Activated naive CD4-positive, alpha-beta T cell treated with anti-CD3 and anti-CD28 coated beads, Interleukin-2, amount 10 ng/mL, durations not matched to agents 7 days and 5 days (primary cell): Measurements from ENCODE around the gene GABPB1.

Source experiments
- CTCF ChIA-PET: fragments of 350-600 bp; sonication (Branson Sonifier 250); formaldehyde crosslinking; loops from one replicate; lab custom pipeline; 2021; ENCODE audit warnings: antibody characterized with exemption; lab: Charles Lee
- DNase-seq: peaks from one replicate; pipeline ENCODE4 v3.0.0-alpha.2; 2020
- H3K27ac Mint-ChIP-seq: one replicate; pipeline ENCODE4 v1.8.0; 2021; ENCODE audit warnings: mild to moderate bottlenecking, moderate library complexity, mixed read lengths
- H3K27me3 Mint-ChIP-seq: one replicate; pipeline ENCODE4 v1.8.0; 2021; ENCODE audit warnings: mild to moderate bottlenecking, mixed read lengths
- H3K36me3 Mint-ChIP-seq: one replicate; pipeline ENCODE4 v1.8.0; 2021; ENCODE audit warnings: mixed read lengths
- H3K4me1 Mint-ChIP-seq: one replicate; pipeline ENCODE4 v1.8.0; 2021; ENCODE audit warnings: mixed read lengths
- H3K4me3 Mint-ChIP-seq: one replicate; pipeline ENCODE4 v1.8.0; 2021; ENCODE audit warnings: mild to moderate bottlenecking, moderate library complexity, mixed read lengths
- H3K9me3 Mint-ChIP-seq: one replicate; pipeline ENCODE4 v1.8.0; 2021; ENCODE audit warnings: mixed read lengths

GABPB1 gene

DNA sequence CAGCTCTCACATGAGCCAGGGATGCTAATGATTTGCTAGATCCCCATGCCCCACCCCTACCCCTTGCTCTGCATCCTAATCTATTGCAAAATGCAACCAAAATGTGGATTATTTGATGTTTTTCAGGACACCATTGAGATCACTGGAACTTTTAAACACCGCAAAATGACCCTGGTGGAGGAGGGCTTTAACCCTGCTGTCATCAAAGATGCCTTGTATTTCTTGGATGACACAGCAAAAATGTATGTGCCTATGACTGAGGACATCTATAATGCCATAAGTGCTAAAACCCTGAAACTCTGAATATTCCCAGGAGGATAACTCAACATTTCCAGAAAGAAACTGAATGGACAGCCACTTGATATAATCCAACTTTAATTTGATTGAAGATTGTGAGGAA lies 119.2 kb downstream of the GABPB1 start:
- no peak for DNase-seq
- no peak overlapping the region for H3K4me3 Mint-ChIP-seq
- H3K4me1 Mint-ChIP-seq: peaks cover 3% of the 10 kb centered on the region
- no peak overlapping the region for H3K27ac Mint-ChIP-seq
- H3K27me3 Mint-ChIP-seq: no peaks in the 10 kb centered on the region
- H3K9me3 Mint-ChIP-seq: no peaks in the 10 kb centered on the region
- peaks cover 1% of the 10 kb centered on the region for H3K36me3 Mint-ChIP-seq
- CTCF ChIA-PET: interaction anchor here (0.6 kb wide), 1 partner anchor 77 kb away, joined by 3 read pairs; no protein-coding TSS in a partner anchor

DNA sequence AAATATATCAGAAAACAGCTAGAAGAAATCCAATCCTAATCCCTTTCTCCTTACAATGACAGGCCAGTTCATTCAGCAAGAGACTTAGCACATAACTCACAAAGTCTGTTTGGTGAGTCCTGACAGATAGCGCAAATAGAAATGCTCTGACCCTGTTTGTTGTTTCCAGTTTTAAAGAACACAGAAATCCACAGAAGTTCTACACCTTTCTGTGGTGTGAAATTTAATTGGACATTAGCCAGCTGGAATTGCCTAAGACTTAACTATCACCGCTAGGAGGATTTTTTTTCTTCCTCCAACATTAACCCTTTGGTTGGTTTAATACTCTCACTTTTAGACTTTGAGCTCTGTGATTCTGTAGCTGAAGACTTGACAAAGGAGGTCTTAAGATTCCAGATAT lies 120.2 kb downstream of the GABPB1 start:
- peaks cover 3% of the 10 kb centered on the region for H3K4me1 Mint-ChIP-seq
- H3K27ac Mint-ChIP-seq: no peak overlapping the region
- H3K27me3 Mint-ChIP-seq: no peaks in the 10 kb centered on the region
- H3K36me3 Mint-ChIP-seq: peaks cover 1% of the 10 kb centered on the region
- CTCF ChIA-PET: interaction anchor here (0.6 kb wide), 1 partner anchor 32 kb away, joined by 3 read pairs; no protein-coding TSS in a partner anchor
- no peaks in the 10 kb centered on the region for H3K9me3 Mint-ChIP-seq
- no peak overlapping the region for H3K4me3 Mint-ChIP-seq
- DNase-seq: no peak

- CTCF ChIA-PET: interaction anchor here (0.7 to 0.8 kb wide), 2 partner anchors 10 to 50 kb away, joined by 3 read pairs; no protein-coding TSS in a partner anchor
- H3K27ac Mint-ChIP-seq: no peak overlapping the region
- no peaks in the 10 kb centered on the region for H3K27me3 Mint-ChIP-seq
- no peak overlapping the region for H3K4me3 Mint-ChIP-seq
- DNase-seq: no peak
- peaks cover 8% of the 10 kb centered on the region for H3K36me3 Mint-ChIP-seq
- H3K4me1 Mint-ChIP-seq: peaks cover 3% of the 10 kb centered on the region
- no peaks in the 10 kb centered on the region for H3K9me3 Mint-ChIP-seq
These were observed 121.7 kb downstream of the GABPB1 start for GRCh38 chr15:50233192-50233736.

DNA sequence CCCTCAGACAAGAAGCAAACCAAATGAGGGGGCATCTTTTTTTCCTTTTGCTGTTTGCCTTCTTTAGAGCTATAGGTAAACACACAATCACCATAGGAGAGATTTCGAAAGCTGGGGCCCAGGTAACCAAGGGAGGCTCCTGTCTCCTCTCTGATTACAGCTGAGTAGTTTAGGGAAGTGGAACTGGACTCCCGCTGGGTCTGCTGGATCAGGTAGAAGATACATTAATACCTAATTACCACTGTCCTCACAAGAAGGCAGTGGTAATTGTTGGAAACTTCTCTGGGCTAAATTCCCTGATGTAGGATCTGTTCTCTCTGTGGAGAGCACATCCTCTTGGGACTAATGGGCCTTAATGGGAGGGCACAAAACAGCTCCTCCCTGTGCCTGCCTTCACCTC lies 122.2 kb downstream of the GABPB1 start:
- Mint-ChIP-seq H3K4me3 (no peak overlapping the region), H3K9me3 (no peaks in the 10 kb centered on the region), H3K4me1 (peaks cover 3% of the 10 kb centered on the region), H3K27me3 (no peaks in the 10 kb centered on the region), H3K27ac (no peak overlapping the region), H3K36me3 (peaks cover 8% of the 10 kb centered on the region)
- CTCF ChIA-PET: interaction anchor here (0.7 kb wide), 1 partner anchor 49 kb away, joined by 3 read pairs; no protein-coding TSS in a partner anchor
- DNase-seq: no peak

DNA sequence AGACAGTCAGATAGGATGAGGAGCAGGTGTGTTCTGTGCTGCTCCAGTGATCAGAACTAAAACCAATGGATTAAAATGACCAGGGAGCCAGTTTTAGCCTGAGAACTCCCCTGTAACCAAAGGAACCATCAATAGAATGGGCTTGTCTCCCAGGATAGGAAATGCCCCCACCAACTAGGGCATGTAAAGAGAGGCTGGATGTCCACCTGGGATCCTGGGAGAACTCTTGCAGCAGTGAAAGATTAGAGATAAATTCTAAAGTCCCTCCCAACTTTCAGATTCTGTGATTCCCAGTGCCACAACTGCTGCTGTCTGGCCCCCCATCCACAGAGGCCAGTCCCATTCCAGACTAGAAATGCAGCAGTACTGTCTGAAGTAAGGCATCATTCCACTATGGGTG lies 123.2 kb downstream of the GABPB1 start:
- CTCF ChIA-PET: no interaction called here
- Mint-ChIP-seq H3K36me3 (peaks cover 9% of the 10 kb centered on the region), H3K4me1 (peaks cover 3% of the 10 kb centered on the region), H3K4me3 (no peak overlapping the region), H3K27ac (no peak overlapping the region), H3K27me3 (no peaks in the 10 kb centered on the region), H3K9me3 (no peaks in the 10 kb centered on the region)
- DNase-seq: no peak

DNA sequence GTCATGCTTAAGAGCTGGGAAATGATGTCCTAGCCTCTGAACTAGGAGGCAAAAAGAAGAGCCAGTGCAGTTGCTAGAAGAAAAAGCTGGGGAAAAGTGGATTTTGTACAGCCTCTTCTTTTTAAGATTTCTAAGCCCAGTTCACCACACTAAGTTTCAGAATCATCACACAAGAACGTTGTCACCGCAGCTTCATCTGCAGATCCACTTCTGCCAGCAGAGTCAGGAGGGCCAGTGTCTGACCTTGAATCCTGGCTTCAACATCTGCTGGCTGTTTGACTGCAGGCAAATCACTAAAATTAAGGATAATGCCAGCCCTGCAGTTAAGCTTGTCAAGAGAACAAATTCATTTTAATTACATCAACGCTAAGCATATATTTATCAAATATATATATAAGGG lies 125.7 kb downstream of the GABPB1 start:
- no peak for DNase-seq
- H3K27me3 Mint-ChIP-seq: no peaks in the 10 kb centered on the region
- H3K27ac Mint-ChIP-seq: no peak overlapping the region
- H3K36me3 Mint-ChIP-seq: peaks cover 8% of the 10 kb centered on the region
- CTCF ChIA-PET: interaction anchor here (0.7 to 1.0 kb wide), 2 partner anchors 10 to 46 kb away, joined by 3 read pairs; no protein-coding TSS in a partner anchor
- no peak overlapping the region for H3K4me3 Mint-ChIP-seq
- peaks cover 3% of the 10 kb centered on the region for H3K4me1 Mint-ChIP-seq
- no peaks in the 10 kb centered on the region for H3K9me3 Mint-ChIP-seq

DNA sequence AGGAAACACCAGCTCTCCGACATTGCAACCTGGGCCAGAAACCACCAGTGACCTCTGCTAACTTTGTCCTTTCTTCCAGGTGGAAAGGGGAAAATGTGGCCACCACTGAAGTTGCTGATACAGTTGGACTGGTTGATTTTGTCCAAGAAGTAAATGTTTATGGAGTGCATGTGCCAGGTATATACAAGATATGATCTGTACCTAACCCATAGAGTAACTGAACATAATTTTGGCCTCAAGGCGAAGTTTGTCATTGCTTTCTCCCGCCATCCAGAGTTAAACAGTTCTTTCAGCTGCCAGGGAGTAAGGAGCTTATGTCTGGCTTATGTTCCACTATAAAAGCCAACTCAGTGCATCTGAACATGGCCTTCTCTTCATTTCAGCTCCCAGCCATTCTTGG lies 126.1 kb downstream of the GABPB1 start:
- CTCF ChIA-PET: interaction anchor here (0.7 to 1.0 kb wide), 2 partner anchors 11 to 45 kb away, joined by 3 read pairs; no protein-coding TSS in a partner anchor
- no peaks in the 10 kb centered on the region for H3K9me3 Mint-ChIP-seq
- DNase-seq: no peak
- peaks cover 3% of the 10 kb centered on the region for H3K4me1 Mint-ChIP-seq
- H3K4me3 Mint-ChIP-seq: no peak overlapping the region
- H3K36me3 Mint-ChIP-seq: peaks cover 8% of the 10 kb centered on the region
- H3K27ac Mint-ChIP-seq: no peak overlapping the region
- H3K27me3 Mint-ChIP-seq: no peaks in the 10 kb centered on the region

DNA sequence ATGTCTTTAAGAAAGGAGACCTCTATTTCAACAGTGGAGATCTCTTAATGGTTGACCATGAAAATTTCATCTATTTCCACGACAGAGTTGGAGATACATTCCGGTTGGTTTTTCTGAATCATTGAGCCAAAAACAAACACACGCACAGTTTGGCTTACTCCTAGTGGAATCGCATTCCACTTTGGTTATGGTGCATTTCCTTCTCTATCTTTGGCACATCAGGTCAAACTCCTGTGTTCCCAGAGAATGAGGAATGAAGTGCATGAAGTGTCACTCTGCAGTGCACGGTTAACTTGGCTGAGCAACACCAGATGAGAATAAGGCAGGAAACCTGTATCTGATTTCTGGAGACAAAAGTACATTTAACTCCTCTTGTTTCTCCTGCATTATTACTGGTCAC lies 127.9 kb downstream of the GABPB1 start:
- DNase-seq: no peak
- no peaks in the 10 kb centered on the region for H3K27me3 Mint-ChIP-seq
- CTCF ChIA-PET: no interaction called here
- H3K9me3 Mint-ChIP-seq: no peaks in the 10 kb centered on the region
- no peak overlapping the region for H3K4me3 Mint-ChIP-seq
- no peak overlapping the region for H3K27ac Mint-ChIP-seq
- H3K36me3 Mint-ChIP-seq: peaks cover 10% of the 10 kb centered on the region
- H3K4me1 Mint-ChIP-seq: no peaks in the 10 kb centered on the region

DNA sequence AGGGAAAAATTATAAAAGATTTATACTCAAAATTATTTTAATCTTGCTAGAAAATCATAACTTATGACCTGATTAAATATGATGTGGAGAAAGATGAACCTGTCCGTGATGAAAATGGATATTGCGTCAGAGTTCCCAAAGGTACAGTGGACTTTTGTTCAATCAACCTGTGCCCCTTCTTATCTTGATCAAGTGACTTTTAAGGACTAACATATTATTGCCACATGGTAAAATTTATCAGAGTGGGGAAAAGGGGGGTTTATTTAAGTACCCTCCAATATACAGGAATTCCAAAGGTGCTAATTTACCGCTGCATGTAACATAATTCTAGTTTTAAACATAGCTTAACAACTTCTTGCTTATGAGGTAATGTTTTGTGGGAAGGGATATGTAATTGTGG lies 129.1 kb downstream of the GABPB1 start:
- no peak overlapping the region for H3K27ac Mint-ChIP-seq
- CTCF ChIA-PET: no interaction called here
- no peak for DNase-seq
- H3K27me3 Mint-ChIP-seq: no peaks in the 10 kb centered on the region
- H3K9me3 Mint-ChIP-seq: no peaks in the 10 kb centered on the region
- H3K4me3 Mint-ChIP-seq: no peak overlapping the region
- no peaks in the 10 kb centered on the region for H3K4me1 Mint-ChIP-seq
- H3K36me3 Mint-ChIP-seq: peaks cover 10% of the 10 kb centered on the region
